AG09319 (cell line): ENCODE data around the gene WNT7A.
"Not testable (repeated sequence)": the region's sequence is repeated elsewhere in the genome, so short reads cannot be mapped to it uniquely, and the experiment has no call there.

Experiments used
- DNase-seq: peaks from one replicate; pipeline ENCODE4 v3.0.0-alpha.2; 2010; ENCODE audit warnings: low read depth; ENCODE audit errors: extremely low read depth
- CTCF ChIP-seq: IDR thresholded peaks from 2 replicates; pipeline ENCODE4 v1.5.1; 2011; ENCODE audit warnings: low read depth, mild to moderate bottlenecking, inconsistent platforms, low read length, moderate library complexity

Gene WNT7A

GRCh38 chr3:13879946-13880810 is at the start of gene WNT7A:
TSS of gene WNT7A (minus strand) at chr3:13880071. CDS start at chr3:13879816, 255 bp downstream.
- no peak for DNase-seq
- peak; percentile 23 for TF ChIP-seq CTCF

DNA sequence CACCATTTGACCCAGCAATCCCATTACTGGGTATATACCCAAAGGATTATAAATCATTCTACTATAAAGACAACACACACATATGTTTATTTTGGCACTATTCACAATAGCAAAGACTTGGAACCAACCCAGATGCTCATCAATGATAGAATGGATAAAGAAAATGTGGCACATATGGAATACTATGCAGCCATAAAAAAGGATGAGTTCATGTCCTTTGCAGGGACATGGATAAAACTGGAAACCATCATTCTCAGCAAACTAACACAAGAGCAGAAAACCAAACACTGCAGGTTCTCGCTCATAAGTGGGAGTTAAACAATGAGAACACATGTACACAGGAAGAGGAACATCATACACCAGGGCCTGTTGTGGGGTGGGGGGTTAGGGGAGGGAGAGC is 48.9 kb upstream of the WNT7A start:
- DNase-seq: not testable (repeated sequence)

GRCh38 chr3:13927295-13927694 is 47.4 kb upstream of the WNT7A start:
- no peak for DNase-seq
- no peak for TF ChIP-seq CTCF

GRCh38 chr3:13916375-13916774 is 36.5 kb upstream of the WNT7A start:
- TF ChIP-seq CTCF: no peak
- no peak for DNase-seq

GRCh38 chr3:13902648-13903238 is 22.9 kb upstream of the WNT7A start:
- TF ChIP-seq CTCF: no peak
- DNase-seq: no peak

GRCh38 chr3:13901935-13902584 is 22.2 kb upstream of the WNT7A start:
- no peak for TF ChIP-seq CTCF
- no peak for DNase-seq

DNA sequence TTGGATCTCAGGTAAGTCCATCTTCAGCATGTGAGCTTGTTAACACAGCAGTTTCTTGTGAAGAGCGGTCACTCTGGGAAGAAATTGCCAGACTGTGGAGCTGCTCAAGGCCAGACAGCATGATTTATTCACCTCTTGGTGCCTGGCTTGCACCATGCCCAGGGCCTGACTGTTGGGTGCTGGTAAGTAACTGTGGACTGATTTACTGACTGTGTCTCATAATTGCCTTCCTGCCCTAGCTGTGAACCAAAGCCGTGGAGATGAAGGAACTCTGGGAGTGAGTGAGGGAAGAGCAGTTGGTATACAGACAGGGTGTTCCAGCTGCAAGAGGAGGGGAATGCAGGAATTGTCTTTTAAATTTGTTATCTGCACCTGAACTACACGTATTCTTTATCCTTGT is 18.5 kb upstream of the WNT7A start:
- DNase-seq: no peak
- no peak for TF ChIP-seq CTCF
